ENCODE results near the gene IL17C.

- TF ChIP-seq CTCF (IDR thresholded peaks at IDR 0.05) (no peak), POLR2A (IDR thresholded peaks at IDR 0.05) (no peak)
Measured at GRCh38 chr16:88630941-88631340, 7.4 kb upstream of the IL17C start.
